ENCODE results near the gene CDC42EP4.

The CDC42EP4 gene

GRCh38 chr17:73286863-73287296 is 24.9 kb downstream of the CDC42EP4 start:
- peaks cover 46 to 50% of the 10 kb centered on the region in 2 donors for H3K4me1 ChIP-seq (ENCODE audit: control insufficient read depth in 1 of 2, insufficient read depth in 2 of 2, low read length in 2 of 2)
- H3K9ac ChIP-seq (ENCODE audit: low read depth in 1 of 2, low read length in 2 of 2), result no peak overlapping the region
- H3K27ac ChIP-seq (ENCODE audit: low read depth, low read length), result no peak overlapping the region
- peaks cover 9 to 43% of the 10 kb centered on the region in 2 donors for H3K36me3 ChIP-seq (ENCODE audit: control insufficient read depth in 1 of 2, insufficient read depth in 2 of 2, low read length in 2 of 2)
- no peaks in the 10 kb centered on the region for H3K27me3 ChIP-seq (ENCODE audit: control insufficient read depth in 1 of 2, insufficient read depth in 2 of 2, low read length in 2 of 2)
- no peak overlapping the region for H3K4me3 ChIP-seq (ENCODE audit: low read depth in 1 of 2, low read length in 2 of 2)
- H3K9me3 ChIP-seq (ENCODE audit: control insufficient read depth in 1 of 2, low read length in 2 of 2), result no peaks in the 10 kb centered on the region

- Histone ChIP-seq H3K27me3 (ENCODE audit: control insufficient read depth in 1 of 2, insufficient read depth in 2 of 2, low read length in 2 of 2) (no peaks in the 10 kb centered on the region), H3K36me3 (ENCODE audit: control insufficient read depth in 1 of 2, insufficient read depth in 2 of 2, low read length in 2 of 2) (peaks cover 9 to 43% of the 10 kb centered on the region in 2 donors), H3K4me3 (ENCODE audit: low read depth in 1 of 2, low read length in 2 of 2) (no peak overlapping the region), H3K4me1 (ENCODE audit: control insufficient read depth in 1 of 2, insufficient read depth in 2 of 2, low read length in 2 of 2) (peaks cover 39 to 43% of the 10 kb centered on the region in 2 donors), H3K27ac (ENCODE audit: low read depth, low read length) (no peak overlapping the region), H3K9me3 (ENCODE audit: control insufficient read depth in 1 of 2, low read length in 2 of 2) (no peaks in the 10 kb centered on the region), H3K9ac (ENCODE audit: low read depth in 1 of 2, low read length in 2 of 2) (no peak overlapping the region)
Measured at GRCh38 chr17:73285916-73286862, 25.6 kb downstream of the CDC42EP4 start.

GRCh38 chr17:73285603-73285908 is 26.2 kb downstream of the CDC42EP4 start:
- H3K4me1 ChIP-seq (ENCODE audit: control insufficient read depth in 1 of 2, insufficient read depth in 2 of 2, low read length in 2 of 2), result peaks cover 32 to 37% of the 10 kb centered on the region in 2 donors
- H3K27me3 ChIP-seq (ENCODE audit: control insufficient read depth in 1 of 2, insufficient read depth in 2 of 2, low read length in 2 of 2), result no peaks in the 10 kb centered on the region
- H3K27ac ChIP-seq (ENCODE audit: low read depth, low read length), result no peak overlapping the region
- no peaks in the 10 kb centered on the region for H3K9me3 ChIP-seq (ENCODE audit: control insufficient read depth in 1 of 2, low read length in 2 of 2)
- no peak overlapping the region for H3K9ac ChIP-seq (ENCODE audit: low read depth in 1 of 2, low read length in 2 of 2)
- H3K4me3 ChIP-seq (ENCODE audit: low read depth in 1 of 2, low read length in 2 of 2), result no peak overlapping the region
- peaks cover 9 to 43% of the 10 kb centered on the region in 2 donors for H3K36me3 ChIP-seq (ENCODE audit: control insufficient read depth in 1 of 2, insufficient read depth in 2 of 2, low read length in 2 of 2)

- Histone ChIP-seq H3K9me3 (ENCODE audit: control insufficient read depth in 1 of 2, low read length in 2 of 2) (no peaks in the 10 kb centered on the region), H3K4me3 (ENCODE audit: low read depth in 1 of 2, low read length in 2 of 2) (no peak overlapping the region), H3K36me3 (ENCODE audit: control insufficient read depth in 1 of 2, insufficient read depth in 2 of 2, low read length in 2 of 2) (peaks cover 9 to 43% of the 10 kb centered on the region in 2 donors), H3K27ac (ENCODE audit: low read depth, low read length) (no peak overlapping the region), H3K9ac (ENCODE audit: low read depth in 1 of 2, low read length in 2 of 2) (no peak overlapping the region), H3K27me3 (ENCODE audit: control insufficient read depth in 1 of 2, insufficient read depth in 2 of 2, low read length in 2 of 2) (no peaks in the 10 kb centered on the region), H3K4me1 (ENCODE audit: control insufficient read depth in 1 of 2, insufficient read depth in 2 of 2, low read length in 2 of 2) (peaks cover 29 to 33% of the 10 kb centered on the region in 2 donors)
Measured at GRCh38 chr17:73284906-73285602, 26.7 kb downstream of the CDC42EP4 start.

DNA sequence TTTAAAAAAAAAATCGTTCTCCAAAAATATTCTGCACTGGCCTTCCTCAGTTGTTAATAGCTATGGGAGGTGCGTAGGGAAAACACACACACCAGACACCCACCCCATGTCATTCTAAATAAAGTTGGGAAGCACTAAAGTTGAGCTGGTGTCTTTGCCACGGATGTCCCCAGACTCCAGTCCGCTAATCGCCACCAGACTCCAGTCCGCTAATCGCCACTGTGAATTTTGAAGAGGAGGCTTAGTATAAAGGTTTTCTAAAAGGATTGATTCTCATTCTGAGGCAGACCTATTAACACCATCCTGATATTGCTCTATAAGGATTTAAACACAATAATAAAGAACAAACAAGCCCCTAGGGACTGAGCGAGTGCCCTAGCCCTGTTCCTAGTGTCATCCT is 27.4 kb downstream of the CDC42EP4 start:
- Histone ChIP-seq H3K9me3 (ENCODE audit: control insufficient read depth in 1 of 2, low read length in 2 of 2) (no peaks in the 10 kb centered on the region), H3K36me3 (ENCODE audit: control insufficient read depth in 1 of 2, insufficient read depth in 2 of 2, low read length in 2 of 2) (peaks cover 9 to 46% of the 10 kb centered on the region in 2 donors), H3K4me1 (ENCODE audit: control insufficient read depth in 1 of 2, insufficient read depth in 2 of 2, low read length in 2 of 2) (peaks cover 30 to 33% of the 10 kb centered on the region in 2 donors), H3K4me3 (ENCODE audit: low read depth in 1 of 2, low read length in 2 of 2) (no peak overlapping the region), H3K27ac (ENCODE audit: low read depth, low read length) (no peak overlapping the region), H3K9ac (ENCODE audit: low read depth in 1 of 2, low read length in 2 of 2) (no peak overlapping the region), H3K27me3 (ENCODE audit: control insufficient read depth in 1 of 2, insufficient read depth in 2 of 2, low read length in 2 of 2) (no peaks in the 10 kb centered on the region)

DNA sequence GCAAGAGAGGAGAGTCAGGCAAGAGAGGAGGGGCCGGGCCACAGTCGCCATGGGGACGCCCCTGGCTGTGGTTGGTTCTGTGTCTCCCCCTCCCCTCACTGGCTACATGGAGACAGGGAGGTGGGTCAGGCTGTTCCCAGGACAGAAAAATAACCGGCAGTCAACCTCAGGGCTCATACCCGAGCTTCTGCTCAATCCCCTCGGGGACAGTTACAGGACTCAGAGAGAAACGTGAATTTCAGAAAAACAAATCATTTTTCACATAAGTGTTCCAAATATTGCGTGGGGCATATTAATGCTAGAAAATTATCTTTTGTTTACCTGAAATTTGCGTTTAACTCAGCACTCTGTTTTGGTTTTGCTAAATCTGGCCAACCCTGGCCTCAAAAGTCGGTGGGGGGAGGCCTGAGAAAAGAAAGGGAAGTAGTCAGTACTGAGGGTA is 27.9 kb downstream of the CDC42EP4 start:
- Histone ChIP-seq H3K36me3 (ENCODE audit: control insufficient read depth in 1 of 2, insufficient read depth in 2 of 2, low read length in 2 of 2) (peaks cover 9 to 46% of the 10 kb centered on the region in 2 donors), H3K4me1 (ENCODE audit: control insufficient read depth in 1 of 2, insufficient read depth in 2 of 2, low read length in 2 of 2) (peaks cover 30 to 32% of the 10 kb centered on the region in 2 donors), H3K9me3 (ENCODE audit: control insufficient read depth in 1 of 2, low read length in 2 of 2) (no peaks in the 10 kb centered on the region), H3K9ac (ENCODE audit: low read depth in 1 of 2, low read length in 2 of 2) (no peak overlapping the region), H3K27me3 (ENCODE audit: control insufficient read depth in 1 of 2, insufficient read depth in 2 of 2, low read length in 2 of 2) (no peaks in the 10 kb centered on the region), H3K27ac (ENCODE audit: low read depth, low read length) (no peak overlapping the region), H3K4me3 (ENCODE audit: low read depth in 1 of 2, low read length in 2 of 2) (no peak overlapping the region)

GRCh38 chr17:73283250-73283649 is 28.6 kb downstream of the CDC42EP4 start:
- Histone ChIP-seq H3K9ac (ENCODE audit: low read depth in 1 of 2, low read length in 2 of 2) (no peak overlapping the region), H3K27ac (ENCODE audit: low read depth, low read length) (no peak overlapping the region), H3K27me3 (ENCODE audit: control insufficient read depth in 1 of 2, insufficient read depth in 2 of 2, low read length in 2 of 2) (no peaks in the 10 kb centered on the region), H3K36me3 (ENCODE audit: control insufficient read depth in 1 of 2, insufficient read depth in 2 of 2, low read length in 2 of 2) (peaks cover 9 to 46% of the 10 kb centered on the region in 2 donors), H3K4me3 (ENCODE audit: low read depth in 1 of 2, low read length in 2 of 2) (no peak overlapping the region), H3K4me1 (ENCODE audit: control insufficient read depth in 1 of 2, insufficient read depth in 2 of 2, low read length in 2 of 2) (peaks cover 30 to 32% of the 10 kb centered on the region in 2 donors), H3K9me3 (ENCODE audit: control insufficient read depth in 1 of 2, low read length in 2 of 2) (no peaks in the 10 kb centered on the region)

- H3K9ac ChIP-seq (ENCODE audit: low read depth in 1 of 2, low read length in 2 of 2), result no peak overlapping the region
- peaks cover 9 to 46% of the 10 kb centered on the region in 2 donors for H3K36me3 ChIP-seq (ENCODE audit: control insufficient read depth in 1 of 2, insufficient read depth in 2 of 2, low read length in 2 of 2)
- H3K4me1 ChIP-seq (ENCODE audit: control insufficient read depth in 1 of 2, insufficient read depth in 2 of 2, low read length in 2 of 2), result peaks cover 28 to 32% of the 10 kb centered on the region in 2 donors
Measured at GRCh38 chr17:73282629-73283028, 29.2 kb downstream of the CDC42EP4 start.

GRCh38 chr17:73281928-73282327 is 29.9 kb downstream of the CDC42EP4 start:
- H3K9me3 ChIP-seq (ENCODE audit: control insufficient read depth in 1 of 2, low read length in 2 of 2), result no peaks in the 10 kb centered on the region
- no peak overlapping the region for H3K9ac ChIP-seq (ENCODE audit: low read depth in 1 of 2, low read length in 2 of 2)
- H3K27me3 ChIP-seq (ENCODE audit: control insufficient read depth in 1 of 2, insufficient read depth in 2 of 2, low read length in 2 of 2), result no peaks in the 10 kb centered on the region
- H3K4me3 ChIP-seq (ENCODE audit: low read depth in 1 of 2, low read length in 2 of 2), result no peak overlapping the region
- H3K27ac ChIP-seq (ENCODE audit: low read depth, low read length), result no peak overlapping the region
- peaks cover 21 to 29% of the 10 kb centered on the region in 2 donors for H3K4me1 ChIP-seq (ENCODE audit: control insufficient read depth in 1 of 2, insufficient read depth in 2 of 2, low read length in 2 of 2)
- peaks cover 9 to 46% of the 10 kb centered on the region in 2 donors for H3K36me3 ChIP-seq (ENCODE audit: control insufficient read depth in 1 of 2, insufficient read depth in 2 of 2, low read length in 2 of 2)

More at GRCh38 chr17:73282629-73283028, 29.2 kb downstream of the CDC42EP4 start:
- Histone ChIP-seq H3K27ac (ENCODE audit: low read depth, low read length) (no peak overlapping the region), H3K27me3 (ENCODE audit: control insufficient read depth in 1 of 2, insufficient read depth in 2 of 2, low read length in 2 of 2) (no peaks in the 10 kb centered on the region), H3K9me3 (ENCODE audit: control insufficient read depth in 1 of 2, low read length in 2 of 2) (no peaks in the 10 kb centered on the region), H3K4me3 (ENCODE audit: low read depth in 1 of 2, low read length in 2 of 2) (no peak overlapping the region)

GRCh38 chr17:73280191-73280590 is 31.6 kb downstream of the CDC42EP4 start:
- no peaks in the 10 kb centered on the region for H3K9me3 ChIP-seq (ENCODE audit: control insufficient read depth in 1 of 2, low read length in 2 of 2)
- H3K27ac ChIP-seq (ENCODE audit: low read depth, low read length), result no peak overlapping the region
- no peaks in the 10 kb centered on the region for H3K27me3 ChIP-seq (ENCODE audit: control insufficient read depth in 1 of 2, insufficient read depth in 2 of 2, low read length in 2 of 2)
- no peak overlapping the region for H3K9ac ChIP-seq (ENCODE audit: low read depth in 1 of 2, low read length in 2 of 2)
- peaks cover 9 to 30% of the 10 kb centered on the region in 2 donors for H3K36me3 ChIP-seq (ENCODE audit: control insufficient read depth in 1 of 2, insufficient read depth in 2 of 2, low read length in 2 of 2)
- H3K4me1 ChIP-seq (ENCODE audit: control insufficient read depth in 1 of 2, insufficient read depth in 2 of 2, low read length in 2 of 2), result peaks cover 18 to 26% of the 10 kb centered on the region in 2 donors
- no peak overlapping the region for H3K4me3 ChIP-seq (ENCODE audit: low read depth in 1 of 2, low read length in 2 of 2)
